ENCODE data around the gene ISG20L2. TPM values are rescaled to one million over a fixed set of nuclear protein-coding genes. Genes with fewer than 3 reads are reported as not detected.

The ISG20L2 gene
- total RNA-seq, 3 donors from 2014 or later, result 27.8 to 33.0 (median 31.0) TPM

DNA sequence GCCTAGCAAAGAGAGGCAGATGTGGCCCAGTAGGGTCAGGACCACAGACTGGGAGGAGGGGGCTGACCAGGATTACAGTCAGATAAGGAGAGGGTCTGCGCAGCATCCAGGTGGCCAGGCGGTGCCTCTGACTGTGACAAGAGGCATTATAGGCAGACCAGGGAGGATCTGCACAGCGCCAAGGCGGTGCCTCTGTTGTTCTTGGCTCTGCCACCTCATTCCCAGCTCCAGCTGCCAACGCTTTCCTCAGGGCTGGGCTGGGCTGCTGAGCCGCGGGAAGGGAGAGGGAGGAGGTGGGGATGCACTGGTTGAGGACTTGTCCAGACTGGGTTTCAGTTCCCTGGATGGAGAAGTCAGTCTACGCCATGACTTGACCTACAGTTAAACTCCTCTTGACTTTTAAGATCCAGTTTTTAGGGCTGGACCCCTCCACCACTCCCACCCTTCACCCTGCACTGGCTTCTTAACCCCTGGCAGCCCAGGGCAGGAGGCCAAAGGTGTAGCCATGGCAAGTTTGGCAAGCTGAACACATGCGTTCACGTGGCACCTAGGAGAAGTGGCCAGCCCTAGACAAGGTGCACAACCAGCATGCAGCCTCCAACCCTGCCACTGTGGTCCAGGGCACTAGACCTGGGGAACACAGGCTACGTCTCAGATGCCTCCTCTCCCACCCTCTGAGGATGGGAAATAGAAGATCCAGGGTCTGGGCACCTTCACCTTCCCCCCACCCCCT, 18.6 kb downstream of the ISG20L2 start:
- intact Hi-C loops (cut with DNase I, micrococcal nuclease), result no loop called here
- H3K4me3 ChIP-seq, result no peak overlapping the region
- no peaks in the 10 kb centered on the region for H3K36me3 ChIP-seq (ENCODE audit: low read depth)
- DNase-seq (peak; percentile 63 to 75 (median 71)), ATAC-seq (peak; percentile 82)
- H3K9me3 ChIP-seq, result no peaks in the 10 kb centered on the region
- H3K4me1 ChIP-seq (ENCODE audit: low read depth), result peaks cover 21% of the 10 kb centered on the region
- TF ChIP-seq, protein P1, sequence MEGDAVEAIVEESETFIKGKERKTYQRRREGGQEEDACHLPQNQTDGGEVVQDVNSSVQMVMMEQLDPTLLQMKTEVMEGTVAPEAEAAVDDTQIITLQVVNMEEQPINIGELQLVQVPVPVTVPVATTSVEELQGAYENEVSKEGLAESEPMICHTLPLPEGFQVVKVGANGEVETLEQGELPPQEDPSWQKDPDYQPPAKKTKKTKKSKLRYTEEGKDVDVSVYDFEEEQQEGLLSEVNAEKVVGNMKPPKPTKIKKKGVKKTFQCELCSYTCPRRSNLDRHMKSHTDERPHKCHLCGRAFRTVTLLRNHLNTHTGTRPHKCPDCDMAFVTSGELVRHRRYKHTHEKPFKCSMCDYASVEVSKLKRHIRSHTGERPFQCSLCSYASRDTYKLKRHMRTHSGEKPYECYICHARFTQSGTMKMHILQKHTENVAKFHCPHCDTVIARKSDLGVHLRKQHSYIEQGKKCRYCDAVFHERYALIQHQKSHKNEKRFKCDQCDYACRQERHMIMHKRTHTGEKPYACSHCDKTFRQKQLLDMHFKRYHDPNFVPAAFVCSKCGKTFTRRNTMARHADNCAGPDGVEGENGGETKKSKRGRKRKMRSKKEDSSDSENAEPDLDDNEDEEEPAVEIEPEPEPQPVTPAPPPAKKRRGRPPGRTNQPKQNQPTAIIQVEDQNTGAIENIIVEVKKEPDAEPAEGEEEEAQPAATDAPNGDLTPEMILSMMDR (IDR thresholded peaks at IDR 0.05), result no peak

DNA sequence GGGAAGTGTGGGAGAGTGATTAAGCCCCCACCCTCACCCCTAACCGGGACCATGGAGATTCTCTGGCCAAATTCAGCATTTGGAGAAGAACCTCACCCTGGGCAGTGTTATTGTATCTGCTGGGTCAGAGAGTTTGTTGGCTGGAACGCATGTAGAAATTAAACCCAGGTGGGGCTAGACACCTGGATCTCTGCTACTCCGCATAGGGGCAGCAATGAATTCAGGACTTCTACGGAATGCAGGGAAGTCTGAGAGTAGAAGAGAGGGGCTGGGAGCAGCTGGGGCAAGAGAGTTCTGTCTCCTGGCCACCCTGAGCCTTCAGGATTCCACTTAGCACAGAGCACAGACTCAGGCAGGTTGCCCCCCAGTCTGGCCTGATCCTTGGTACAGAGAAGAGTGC, 19.5 kb downstream of the ISG20L2 start:
- no peak for DNase-seq
- TF ChIP-seq, protein P1 (IDR thresholded peaks at IDR 0.05), result no peak
- intact Hi-C loops (cut with DNase I, micrococcal nuclease), result no loop called here
- Histone ChIP-seq H3K4me3 (no peak overlapping the region), H3K36me3 (ENCODE audit: low read depth) (no peaks in the 10 kb centered on the region), H3K4me1 (ENCODE audit: low read depth) (peaks cover 26% of the 10 kb centered on the region), H3K9me3 (no peaks in the 10 kb centered on the region)
- no peak for ATAC-seq

DNA sequence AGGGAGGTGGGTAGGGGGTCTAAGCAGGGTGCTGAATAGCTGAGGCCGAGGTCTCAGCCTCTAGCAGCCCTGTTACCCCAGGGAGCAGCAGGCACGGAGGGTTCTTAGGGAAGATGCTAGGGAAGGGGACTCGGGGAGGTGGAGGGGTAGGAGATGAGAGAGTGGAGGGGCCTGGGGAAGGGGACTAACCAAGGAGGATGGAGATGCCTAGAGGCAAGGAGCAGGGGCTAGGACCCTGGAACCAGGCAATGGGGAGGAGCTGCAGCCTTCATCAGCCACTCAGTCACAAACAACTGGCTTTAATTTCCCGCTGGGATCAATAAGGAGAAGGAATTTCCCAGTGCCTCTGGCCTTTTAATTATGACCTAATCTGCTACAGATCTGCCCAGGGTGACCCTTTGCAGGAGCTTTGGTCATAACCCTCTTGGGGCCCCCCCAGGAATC, 20.3 kb downstream of the ISG20L2 start:
- Histone ChIP-seq H3K4me3 (no peak overlapping the region), H3K36me3 (ENCODE audit: low read depth) (no peaks in the 10 kb centered on the region), H3K4me1 (ENCODE audit: low read depth) (peaks cover 26% of the 10 kb centered on the region), H3K9me3 (no peaks in the 10 kb centered on the region)
- TF ChIP-seq, protein P1 (IDR thresholded peaks at IDR 0.05), result no peak
- intact Hi-C loops (cut with DNase I, micrococcal nuclease), result no loop called here
- no peak for DNase-seq
- ATAC-seq, result no peak

DNA sequence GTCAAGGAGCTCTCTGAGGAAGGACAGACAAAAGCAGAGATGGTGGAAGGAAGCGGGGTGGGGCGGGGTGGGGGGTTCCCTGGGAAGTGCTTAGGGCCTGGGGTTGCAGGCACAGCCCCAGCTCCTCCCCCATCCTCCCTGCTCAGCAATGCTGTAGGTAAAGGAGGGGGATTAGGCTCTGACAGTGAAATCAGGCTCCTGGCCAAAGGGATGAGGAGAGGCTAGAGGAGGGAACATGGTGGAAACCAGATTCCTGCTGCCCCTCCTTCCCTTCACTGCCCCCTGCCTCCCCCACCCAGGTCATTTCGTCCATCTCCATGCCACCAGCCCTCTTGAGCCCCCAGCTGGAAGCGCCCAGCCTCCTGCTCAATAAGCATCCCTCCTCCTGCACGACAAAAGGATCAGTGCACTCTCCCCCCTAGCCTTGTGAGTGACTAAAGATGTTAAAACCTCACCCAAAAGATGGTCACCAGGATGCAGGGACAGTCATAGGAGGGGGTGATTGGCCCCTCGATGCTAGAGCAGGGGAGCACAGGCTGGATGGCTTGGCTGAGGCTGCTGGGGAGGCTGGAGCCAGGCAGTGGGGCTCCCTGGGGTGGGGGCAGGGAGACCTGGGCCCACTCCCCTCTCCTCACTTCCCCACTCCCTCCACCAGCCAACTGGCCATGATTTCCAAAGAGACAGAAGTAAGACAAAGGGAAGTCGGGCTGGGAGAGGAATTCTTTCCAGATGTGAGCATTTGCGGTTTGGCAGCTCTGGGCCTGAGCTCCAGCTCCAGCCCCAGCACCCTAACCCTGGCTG, 20.9 kb downstream of the ISG20L2 start:
- ATAC-seq (no peak), DNase-seq (no peak)
- H3K9me3 ChIP-seq, result no peaks in the 10 kb centered on the region
- H3K4me3 ChIP-seq, result no peak overlapping the region
- TF ChIP-seq, protein P1 (IDR thresholded peaks at IDR 0.05), result no peak
- intact Hi-C loops (cut with DNase I, micrococcal nuclease), result no loop called here
- peaks cover 26% of the 10 kb centered on the region for H3K4me1 ChIP-seq (ENCODE audit: low read depth)
- H3K36me3 ChIP-seq (ENCODE audit: low read depth), result no peaks in the 10 kb centered on the region

DNA sequence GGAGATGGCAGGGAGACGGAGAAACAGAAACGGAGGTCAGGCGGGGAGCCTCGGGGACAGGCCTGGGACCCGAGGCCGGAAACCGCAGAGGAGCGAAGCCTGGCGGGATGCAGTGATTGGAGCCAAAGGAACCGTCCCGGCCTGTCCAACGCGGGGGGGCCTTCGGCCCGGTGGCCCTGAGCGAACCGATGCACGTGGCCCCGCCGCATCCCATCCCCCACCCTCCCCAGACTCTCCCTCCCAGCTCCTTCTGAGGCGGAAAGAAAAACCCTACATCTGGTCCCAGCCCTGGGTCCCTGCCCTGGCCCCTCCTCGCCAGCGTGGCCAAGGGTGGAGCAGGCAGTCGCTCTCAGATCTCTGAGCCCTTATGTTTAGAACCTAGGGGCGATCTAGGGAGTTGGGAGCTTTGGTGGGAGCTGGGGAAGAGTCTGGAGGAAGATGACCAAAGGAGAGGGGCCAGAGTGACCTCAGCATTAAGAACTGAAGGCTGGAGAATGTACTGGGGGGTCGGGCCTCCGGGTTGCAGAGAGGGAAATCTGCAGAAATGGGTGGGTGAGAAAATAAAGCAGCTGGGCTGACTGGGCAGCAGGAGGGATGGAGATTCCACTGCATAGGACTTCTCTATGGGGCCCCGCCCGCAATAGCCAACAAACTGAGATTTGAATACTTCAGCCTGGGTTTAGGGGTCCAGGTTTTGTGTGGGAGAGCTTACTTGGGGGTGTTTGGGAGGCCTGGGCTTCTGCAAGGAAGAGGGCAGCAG, 21.7 kb downstream of the ISG20L2 start:
- Histone ChIP-seq H3K36me3 (ENCODE audit: low read depth) (no peaks in the 10 kb centered on the region), H3K4me3 (no peak overlapping the region), H3K9me3 (no peaks in the 10 kb centered on the region), H3K4me1 (ENCODE audit: low read depth) (peaks cover 26% of the 10 kb centered on the region)
- TF ChIP-seq, protein P1 (IDR thresholded peaks at IDR 0.05), result no peak
- peak; percentile 40 for ATAC-seq
- peak; percentile 54 to 72 (median 55) for DNase-seq
- intact Hi-C loops (cut with DNase I, micrococcal nuclease), result no loop called here

Data from mucosa of descending colon (tissue), 3 donors.